ENCODE data around the gene SEMA3G.

The SEMA3G gene

DNA sequence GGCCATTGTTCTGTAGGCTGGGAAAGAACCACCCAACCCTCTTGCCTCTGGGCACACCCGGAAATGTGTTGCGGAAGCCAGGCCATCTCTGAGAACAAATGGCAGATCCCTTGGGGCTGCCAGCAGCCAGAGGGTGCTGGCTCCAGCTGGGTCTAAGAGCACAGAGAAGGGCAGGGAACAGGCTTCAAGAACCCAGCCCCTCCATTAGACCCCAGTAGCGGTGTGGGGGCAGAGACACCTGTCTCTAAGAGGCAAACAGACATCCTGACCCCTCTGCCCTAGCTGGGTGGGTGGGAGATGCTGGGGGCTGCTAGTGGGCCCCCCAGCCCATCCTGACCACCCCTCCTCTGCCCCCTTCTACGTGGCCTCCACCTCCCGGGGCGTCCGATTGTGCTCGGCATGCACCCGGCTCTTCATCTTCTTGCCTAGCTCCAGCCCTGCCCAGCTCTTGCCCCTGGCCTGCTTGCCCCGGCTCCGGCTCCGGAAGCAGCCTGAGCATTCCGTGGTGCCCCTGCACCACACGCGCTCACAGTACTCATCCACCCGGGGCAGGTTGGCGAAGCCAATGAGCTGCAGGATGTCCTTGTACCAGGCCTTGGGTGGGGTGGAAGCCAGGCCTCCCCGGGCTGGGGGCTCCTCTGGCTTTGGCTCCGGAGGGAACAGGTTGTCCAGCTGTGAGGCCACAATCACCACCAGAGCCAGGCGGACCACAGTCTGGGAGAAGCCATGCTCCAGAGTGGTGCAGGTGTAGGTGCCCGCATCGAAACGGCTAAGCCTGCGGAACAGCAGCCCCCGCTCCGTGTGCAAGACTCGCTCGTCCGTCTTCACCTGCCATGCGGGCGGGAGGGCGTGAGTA lies 9.4 kb downstream of the SEMA3G start:
- H3K4me3 ChIP-seq (ENCODE audit: low read depth, low read length) = no peak overlapping the region
- TF ChIP-seq, protein P1, sequence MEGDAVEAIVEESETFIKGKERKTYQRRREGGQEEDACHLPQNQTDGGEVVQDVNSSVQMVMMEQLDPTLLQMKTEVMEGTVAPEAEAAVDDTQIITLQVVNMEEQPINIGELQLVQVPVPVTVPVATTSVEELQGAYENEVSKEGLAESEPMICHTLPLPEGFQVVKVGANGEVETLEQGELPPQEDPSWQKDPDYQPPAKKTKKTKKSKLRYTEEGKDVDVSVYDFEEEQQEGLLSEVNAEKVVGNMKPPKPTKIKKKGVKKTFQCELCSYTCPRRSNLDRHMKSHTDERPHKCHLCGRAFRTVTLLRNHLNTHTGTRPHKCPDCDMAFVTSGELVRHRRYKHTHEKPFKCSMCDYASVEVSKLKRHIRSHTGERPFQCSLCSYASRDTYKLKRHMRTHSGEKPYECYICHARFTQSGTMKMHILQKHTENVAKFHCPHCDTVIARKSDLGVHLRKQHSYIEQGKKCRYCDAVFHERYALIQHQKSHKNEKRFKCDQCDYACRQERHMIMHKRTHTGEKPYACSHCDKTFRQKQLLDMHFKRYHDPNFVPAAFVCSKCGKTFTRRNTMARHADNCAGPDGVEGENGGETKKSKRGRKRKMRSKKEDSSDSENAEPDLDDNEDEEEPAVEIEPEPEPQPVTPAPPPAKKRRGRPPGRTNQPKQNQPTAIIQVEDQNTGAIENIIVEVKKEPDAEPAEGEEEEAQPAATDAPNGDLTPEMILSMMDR (IDR thresholded peaks at IDR 0.05; ENCODE audit: borderline replicate concordance, insufficient read depth, low read depth, low read length) = no peak

DNA sequence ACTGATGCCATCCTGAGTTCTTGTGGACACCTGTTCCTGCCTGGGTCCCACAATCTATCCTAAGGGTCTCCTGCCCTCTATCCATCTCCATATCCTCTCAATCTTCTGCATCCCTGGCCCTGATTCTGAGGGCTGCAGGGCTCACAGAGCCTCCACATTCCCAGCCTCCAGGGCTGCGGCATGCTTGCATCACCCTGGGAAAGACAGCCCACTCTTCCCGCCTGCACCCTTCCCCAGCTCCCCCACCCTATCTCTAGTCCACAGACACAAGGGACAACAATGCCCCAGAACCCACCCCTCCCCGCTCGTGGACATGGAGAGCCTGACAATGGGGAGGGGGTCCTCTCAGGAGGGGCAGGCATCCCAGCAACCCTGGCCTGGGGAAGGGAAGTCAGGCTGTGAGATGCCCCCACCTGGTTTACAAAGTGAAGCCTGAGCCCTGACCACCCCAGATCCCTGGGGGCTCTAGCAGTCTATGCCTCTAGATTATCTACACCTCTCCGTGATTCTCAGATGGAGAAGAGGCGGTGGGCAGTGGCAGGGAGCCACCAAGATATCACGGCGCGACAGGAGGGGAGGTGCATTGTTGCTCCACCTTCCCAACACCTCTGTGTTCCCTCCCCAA lies 10.3 kb downstream of the SEMA3G start:
- no peak overlapping the region for H3K4me3 ChIP-seq (ENCODE audit: low read depth, low read length)

DNA sequence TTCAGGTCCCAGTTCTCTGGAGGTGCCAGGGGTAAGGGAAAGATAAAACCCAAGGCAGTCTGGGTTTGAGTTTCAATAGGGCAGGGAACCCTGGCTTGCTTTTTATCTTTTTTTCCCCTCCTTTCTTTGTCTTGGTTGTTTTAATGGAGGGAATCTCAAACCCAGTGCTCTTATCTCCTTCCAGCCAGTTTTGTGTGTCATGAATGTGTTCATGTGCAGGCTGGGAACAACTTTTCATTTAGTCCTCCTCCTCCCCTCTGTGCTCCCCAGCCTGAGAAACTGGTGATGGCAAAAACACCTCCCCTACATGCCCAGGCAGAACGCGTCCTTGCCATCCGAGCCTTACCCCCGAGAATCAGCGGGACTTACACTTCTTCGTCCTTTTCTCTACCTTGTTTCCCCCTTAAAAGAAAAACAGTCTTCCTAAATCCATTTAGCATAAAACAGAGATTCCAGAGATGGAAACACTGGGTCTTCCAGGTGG lies 10.9 kb downstream of the SEMA3G start:
- H3K4me3 ChIP-seq (ENCODE audit: low read depth, low read length) = no peak overlapping the region
- TF ChIP-seq, protein P1 (IDR thresholded peaks at IDR 0.05; ENCODE audit: borderline replicate concordance, insufficient read depth, low read depth, low read length) = no peak

More for the DNA sequence above, 10.3 kb downstream of the SEMA3G start:
- TF ChIP-seq, protein P1 (IDR thresholded peaks at IDR 0.05; ENCODE audit: borderline replicate concordance, insufficient read depth, low read depth, low read length) = no peak

DNA sequence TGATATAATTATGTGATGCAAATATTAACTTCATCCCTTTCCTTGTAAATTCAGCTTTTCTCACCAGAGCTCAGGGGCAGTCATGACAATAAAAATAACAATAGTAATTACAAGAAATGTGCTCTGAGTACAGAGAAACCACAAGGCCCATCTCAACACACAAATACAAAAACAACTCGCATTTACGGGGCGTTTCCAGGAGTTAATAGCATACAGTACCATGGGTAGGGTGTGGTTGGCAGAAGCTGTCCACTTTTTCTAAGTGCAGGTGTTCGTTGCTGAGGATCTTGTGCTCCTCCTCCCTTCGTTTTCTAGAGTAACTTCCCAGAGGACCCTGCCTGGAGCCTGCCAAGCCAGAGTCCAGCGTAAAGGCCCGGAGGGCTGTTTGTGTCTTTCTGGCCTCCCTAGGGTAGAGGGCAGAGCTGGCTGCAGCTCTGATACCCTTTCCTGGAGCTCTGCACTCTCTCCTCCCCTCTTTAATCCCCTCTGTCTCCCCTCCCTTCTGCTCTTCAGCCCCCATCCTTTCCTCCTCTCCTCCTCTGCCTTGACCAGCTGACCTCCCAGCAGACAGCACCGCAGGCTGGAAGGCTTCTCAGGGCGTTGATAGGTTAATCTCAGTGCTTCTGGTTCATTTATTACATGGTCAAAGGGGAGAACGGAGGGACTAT lies 11.4 kb downstream of the SEMA3G start:
- no peak overlapping the region for H3K4me3 ChIP-seq (ENCODE audit: low read depth, low read length)
- TF ChIP-seq, protein P1 (IDR thresholded peaks at IDR 0.05; ENCODE audit: borderline replicate concordance, insufficient read depth, low read depth, low read length) = no peak

- TF ChIP-seq, protein P1 (IDR thresholded peaks at IDR 0.05; ENCODE audit: borderline replicate concordance, insufficient read depth, low read depth, low read length) = no peak
- no peak overlapping the region for H3K4me3 ChIP-seq (ENCODE audit: low read depth, low read length)
Observed at GRCh38 chr3:52432691-52433141, 12.2 kb downstream of the SEMA3G start.

DNA sequence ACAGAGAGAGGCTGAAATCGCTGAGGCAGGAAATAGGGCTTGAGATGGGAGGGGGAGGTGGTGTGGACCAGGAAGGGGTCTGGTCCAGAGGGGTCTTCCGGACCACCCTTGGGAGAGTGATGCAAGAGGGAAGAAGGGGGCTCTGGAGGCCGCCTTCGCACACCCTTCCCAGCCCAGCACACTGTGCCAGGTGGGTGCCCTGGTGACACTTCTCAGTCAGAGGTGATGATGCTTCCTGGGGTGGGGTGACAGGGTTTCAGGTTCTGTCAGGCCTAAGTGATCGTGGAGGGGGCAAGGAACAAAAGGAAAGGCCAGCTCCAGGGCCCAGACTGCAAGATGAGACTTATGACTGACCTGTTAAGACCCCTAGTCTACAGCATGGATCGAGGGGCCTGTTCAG lies 12.7 kb downstream of the SEMA3G start:
- TF ChIP-seq, protein P1 (IDR thresholded peaks at IDR 0.05; ENCODE audit: borderline replicate concordance, insufficient read depth, low read depth, low read length) = no peak
- H3K4me3 ChIP-seq (ENCODE audit: low read depth, low read length) = no peak overlapping the region

All from GM12875 (cell line).